KMS-11 (cell line): Measurements from ENCODE around the gene DRD4.

ENCODE experiments used
- H2AFZ ChIP-seq: fragments of 200-600 bp; sonication (generic); 2 replicates; pipeline ENCODE4 v1.6.1; 2016; ENCODE audit warnings: antibody characterized with exemption, mixed run types, low read depth
- H3K27ac ChIP-seq: fragments of 200-600 bp; sonication (generic); 2 replicates; pipeline ENCODE4 v1.6.1; 2016; ENCODE audit warnings: mild to moderate bottlenecking, mixed run types
- H3K27me3 ChIP-seq: fragments of 200-600 bp; sonication (generic); 2 replicates; pipeline ENCODE4 v1.6.1; 2017; ENCODE audit warnings: mild to moderate bottlenecking, low read depth, mixed run types, moderate library complexity; ENCODE audit not compliant: insufficient read depth
- H3K36me3 ChIP-seq: fragments of 200-600 bp; sonication (generic); 2 replicates; pipeline ENCODE4 v1.6.1; 2017; ENCODE audit warnings: mild to moderate bottlenecking, mixed run types; ENCODE audit not compliant: insufficient read depth
- H3K4me1 ChIP-seq: fragments of 200-600 bp; sonication (generic); 2 replicates; pipeline ENCODE4 v1.6.1; 2016; ENCODE audit warnings: mild to moderate bottlenecking, low read depth, mixed run types; ENCODE audit not compliant: poor library complexity, severe bottlenecking
- H3K4me2 ChIP-seq: fragments of 200-600 bp; sonication (generic); 2 replicates; pipeline ENCODE4 v1.7.0; 2016; ENCODE audit warnings: mild to moderate bottlenecking, mixed run types
- H3K4me3 ChIP-seq: fragments of 200-600 bp; sonication (generic); IDR thresholded peaks from 2 replicates; pipeline ENCODE4 v1.6.1; 2017; ENCODE audit warnings: low read depth, low read length, mixed read lengths; ENCODE audit not compliant: insufficient read depth
- H3K79me2 ChIP-seq: fragments of 200-600 bp; sonication (generic); 2 replicates; pipeline ENCODE4 v1.6.1; 2016; ENCODE audit warnings: low read depth, mixed run types; ENCODE audit not compliant: insufficient read depth
- H3K9ac ChIP-seq: fragments of 200-600 bp; sonication (generic); 2 replicates; pipeline ENCODE4 v1.6.1; 2016; ENCODE audit warnings: mild to moderate bottlenecking, mixed run types
- H4K20me1 ChIP-seq: fragments of 200-600 bp; sonication (generic); 2 replicates; pipeline ENCODE4 v1.6.1; 2016; ENCODE audit warnings: mild to moderate bottlenecking, mixed run types; ENCODE audit not compliant: insufficient read depth
- TF ChIP-seq, protein P1 (sequence below): fragments of 200-600 bp; sonication (generic); conservative IDR thresholded peaks from 2 replicates; pipeline ENCODE4 v1.6.1; 2017; ENCODE audit warnings: low read depth, mild to moderate bottlenecking, antibody characterized with exemption, low read length, moderate library complexity, mixed read lengths

The DRD4 gene

DNA sequence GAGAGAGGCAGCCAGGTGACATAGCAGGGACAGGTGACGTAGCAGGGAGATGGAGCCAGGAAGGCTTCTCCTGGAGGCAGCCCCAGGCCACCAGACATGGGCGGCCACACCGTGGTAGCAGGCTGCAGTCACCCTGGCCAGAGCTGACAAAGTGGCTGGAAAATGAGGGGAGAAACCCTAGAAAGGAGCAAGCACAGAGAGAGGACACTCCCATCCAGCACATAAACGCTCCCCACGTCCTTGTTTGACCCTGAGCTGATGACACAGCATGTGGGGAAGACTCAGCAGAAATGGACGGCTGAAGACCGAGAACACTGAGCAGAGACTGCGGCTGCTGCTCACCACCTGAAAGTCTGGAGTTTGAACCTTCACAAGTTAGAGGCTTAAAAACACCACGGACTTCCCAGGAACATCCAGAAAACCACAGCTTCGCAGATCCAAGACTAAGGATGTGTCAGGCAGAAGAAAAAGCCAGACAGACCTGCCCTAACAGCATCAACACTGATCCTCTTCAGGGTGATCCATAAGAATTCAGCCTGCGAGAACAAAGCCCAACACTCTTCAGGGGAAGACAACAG lies 28.7 kb downstream of the DRD4 start:
- peaks cover 4% of the 10 kb centered on the region; the same call in 1 of the 2 replicates for H3K36me3 ChIP-seq
- peak overlapping the region; percentile 42 for H3K9ac ChIP-seq
- H2AFZ ChIP-seq, result peak overlapping the region; percentile 2; the same call in 1 of the 2 replicates

DNA sequence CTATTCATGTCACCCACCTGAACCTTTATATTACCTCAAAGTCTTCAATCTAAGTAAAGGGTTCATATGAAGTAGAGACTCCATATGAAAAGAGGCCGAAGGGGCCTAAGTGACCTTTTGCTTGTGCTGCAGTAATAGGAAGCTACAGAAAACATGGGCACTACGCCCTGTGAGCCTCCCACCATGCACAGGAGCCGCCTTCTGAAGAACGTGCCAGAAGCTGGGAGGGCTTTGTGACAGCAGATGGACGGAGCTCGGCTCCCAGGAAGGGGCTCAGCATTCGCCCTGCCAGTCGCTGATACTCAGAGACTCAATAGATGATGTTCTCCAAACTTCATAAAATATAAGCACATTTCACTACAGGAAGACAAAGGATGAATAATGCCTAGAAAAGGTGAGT lies 36.8 kb downstream of the DRD4 start:
- H4K20me1 ChIP-seq, result no peaks in the 10 kb centered on the region
- H3K27me3 ChIP-seq, result no peaks in the 10 kb centered on the region
- H3K79me2 ChIP-seq, result no peaks in the 10 kb centered on the region
- H3K36me3 ChIP-seq, result peaks cover 4% of the 10 kb centered on the region; the same call in 1 of the 2 replicates
- peaks cover 10% of the 10 kb centered on the region for H3K4me1 ChIP-seq
- no peak overlapping the region for H3K4me2 ChIP-seq
- no peak overlapping the region for H3K9ac ChIP-seq
- no peak overlapping the region for H3K27ac ChIP-seq
- TF ChIP-seq, protein P1, sequence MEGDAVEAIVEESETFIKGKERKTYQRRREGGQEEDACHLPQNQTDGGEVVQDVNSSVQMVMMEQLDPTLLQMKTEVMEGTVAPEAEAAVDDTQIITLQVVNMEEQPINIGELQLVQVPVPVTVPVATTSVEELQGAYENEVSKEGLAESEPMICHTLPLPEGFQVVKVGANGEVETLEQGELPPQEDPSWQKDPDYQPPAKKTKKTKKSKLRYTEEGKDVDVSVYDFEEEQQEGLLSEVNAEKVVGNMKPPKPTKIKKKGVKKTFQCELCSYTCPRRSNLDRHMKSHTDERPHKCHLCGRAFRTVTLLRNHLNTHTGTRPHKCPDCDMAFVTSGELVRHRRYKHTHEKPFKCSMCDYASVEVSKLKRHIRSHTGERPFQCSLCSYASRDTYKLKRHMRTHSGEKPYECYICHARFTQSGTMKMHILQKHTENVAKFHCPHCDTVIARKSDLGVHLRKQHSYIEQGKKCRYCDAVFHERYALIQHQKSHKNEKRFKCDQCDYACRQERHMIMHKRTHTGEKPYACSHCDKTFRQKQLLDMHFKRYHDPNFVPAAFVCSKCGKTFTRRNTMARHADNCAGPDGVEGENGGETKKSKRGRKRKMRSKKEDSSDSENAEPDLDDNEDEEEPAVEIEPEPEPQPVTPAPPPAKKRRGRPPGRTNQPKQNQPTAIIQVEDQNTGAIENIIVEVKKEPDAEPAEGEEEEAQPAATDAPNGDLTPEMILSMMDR, result no peak
- no peak overlapping the region for H3K4me3 ChIP-seq
- H2AFZ ChIP-seq, result no peak overlapping the region

More for the DNA sequence above, 28.7 kb downstream of the DRD4 start:
- TF ChIP-seq, protein P1, result no peak
- Histone ChIP-seq H3K27ac (peak overlapping the region; percentile 91), H3K79me2 (no peaks in the 10 kb centered on the region), H3K27me3 (no peaks in the 10 kb centered on the region), H4K20me1 (no peaks in the 10 kb centered on the region), H3K4me2 (peak overlapping the region; percentile 77), H3K4me1 (peaks cover 41% of the 10 kb centered on the region), H3K4me3 (no peak overlapping the region)

DNA sequence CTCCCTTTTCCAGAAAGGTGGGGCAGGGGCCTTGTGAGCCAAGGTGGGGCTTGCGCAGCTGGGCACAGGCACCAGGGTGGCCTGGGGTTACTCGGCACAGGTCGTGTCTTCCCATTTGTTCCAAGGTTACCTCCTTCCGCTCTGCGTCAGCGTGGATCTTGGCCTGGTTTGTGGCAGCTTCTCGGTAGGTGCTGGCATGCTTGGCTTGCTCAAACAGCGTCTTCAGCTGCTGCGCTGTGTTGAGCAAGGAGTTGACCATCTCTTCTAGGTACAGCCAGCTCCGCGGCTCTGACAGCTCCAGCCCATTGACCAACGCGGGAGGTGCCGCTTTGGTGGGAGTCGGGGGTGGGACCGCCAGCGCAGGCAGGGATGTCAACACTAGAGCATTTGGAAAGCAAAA lies 37.3 kb downstream of the DRD4 start:
- Histone ChIP-seq H3K4me2 (no peak overlapping the region), H3K36me3 (peaks cover 4% of the 10 kb centered on the region; the same call in 1 of the 2 replicates), H3K9ac (no peak overlapping the region), H3K79me2 (no peaks in the 10 kb centered on the region), H3K4me1 (peaks cover 6% of the 10 kb centered on the region), H3K4me3 (no peak overlapping the region), H3K27me3 (no peaks in the 10 kb centered on the region), H2AFZ (no peak overlapping the region), H3K27ac (no peak overlapping the region), H4K20me1 (no peaks in the 10 kb centered on the region)
- TF ChIP-seq, protein P1, result no peak

DNA sequence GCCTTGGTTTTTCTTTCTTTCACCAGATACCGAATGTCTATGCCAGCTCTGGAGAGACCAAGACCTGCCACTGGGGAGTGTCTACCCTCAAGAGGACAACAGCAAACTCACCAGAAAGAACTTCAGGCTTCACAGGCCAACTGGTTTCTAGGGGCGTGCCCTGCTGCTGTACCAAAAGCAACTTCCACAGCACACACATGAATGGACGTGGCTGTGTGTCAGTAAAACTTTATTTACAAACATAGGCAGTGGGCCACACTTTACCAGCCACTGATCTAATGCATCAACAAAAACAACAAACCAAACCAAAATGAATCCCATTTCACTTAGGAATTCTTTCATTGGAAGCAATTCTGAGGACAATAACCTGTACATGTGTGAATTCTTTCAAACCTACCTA lies 41.2 kb downstream of the DRD4 start:
- Histone ChIP-seq H3K36me3 (peaks cover 4% of the 10 kb centered on the region; the same call in 1 of the 2 replicates), H3K4me1 (no peaks in the 10 kb centered on the region), H2AFZ (no peak overlapping the region), H3K9ac (no peak overlapping the region), H3K27ac (no peak overlapping the region), H3K4me2 (no peak overlapping the region), H3K4me3 (no peak overlapping the region), H3K79me2 (no peaks in the 10 kb centered on the region), H3K27me3 (no peaks in the 10 kb centered on the region), H4K20me1 (no peaks in the 10 kb centered on the region)
- TF ChIP-seq, protein P1, result no peak
